Lower leg skin (tissue), 4 donors: ENCODE data around the gene TFF2. TPM values are rescaled to one million over a fixed set of nuclear protein-coding genes. Genes with fewer than 3 reads are reported as not detected.

ENCODE experiments used
- DNase-seq, 2 donors: peaks; one replicate each; pipeline ENCODE4 v3.0.0-alpha.2; 2019; ENCODE audit warnings: low spot score in 2 of 2
- H3K4me3 ChIP-seq: fragments of 200-600 bp; sonication (generic); 2 replicates; pipeline ENCODE4 v1.5.1; 2017; ENCODE audit warnings: mild to moderate bottlenecking, low read depth; ENCODE audit not compliant: poor library complexity, severe bottlenecking
- POLR2A ChIP-seq, 2 donors: fragments of 450-650 bp; IDR thresholded peaks; one replicate each; pipeline ENCODE4 v1.6.1; 2016 to 2017; ENCODE audit warnings: antibody characterized with exemption in 2 of 2, mild to moderate bottlenecking in 1 of 2, moderate library complexity in 1 of 2
- WGBS, 2 donors: methylation state at CpG; one replicate each; pipeline ENCODE4 v1.1.5; 2018; 5-methylcytosine and 5-hydroxymethylcytosine counted together
- intact Hi-C: fragments of 100-400 bp; cut with DNase I; formaldehyde crosslinking; loops from one replicate; pipeline ENCODE4 v1.15.0; 2023; ENCODE audit warnings: low total_unique reads
- total RNA-seq, 4 donors: library from RNA; depleted of rRNA; stranded (reverse); fragments of >200 nt; gene quantifications; one replicate each; pipeline ENCODE4 v1.1.0, GENCODE V29; 2016
- TF ChIP-seq, protein P1 (sequence below), 3 donors: fragments of 450-650 bp; IDR thresholded peaks; one replicate each; pipeline ENCODE4 v1.5.1; 2016; ENCODE audit warnings: antibody characterized with exemption in 3 of 3, mild to moderate bottlenecking in 3 of 3, moderate library complexity in 2 of 3

The TFF2 gene, protein sequence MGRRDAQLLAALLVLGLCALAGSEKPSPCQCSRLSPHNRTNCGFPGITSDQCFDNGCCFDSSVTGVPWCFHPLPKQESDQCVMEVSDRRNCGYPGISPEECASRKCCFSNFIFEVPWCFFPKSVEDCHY
- not detected for total RNA-seq

DNA sequence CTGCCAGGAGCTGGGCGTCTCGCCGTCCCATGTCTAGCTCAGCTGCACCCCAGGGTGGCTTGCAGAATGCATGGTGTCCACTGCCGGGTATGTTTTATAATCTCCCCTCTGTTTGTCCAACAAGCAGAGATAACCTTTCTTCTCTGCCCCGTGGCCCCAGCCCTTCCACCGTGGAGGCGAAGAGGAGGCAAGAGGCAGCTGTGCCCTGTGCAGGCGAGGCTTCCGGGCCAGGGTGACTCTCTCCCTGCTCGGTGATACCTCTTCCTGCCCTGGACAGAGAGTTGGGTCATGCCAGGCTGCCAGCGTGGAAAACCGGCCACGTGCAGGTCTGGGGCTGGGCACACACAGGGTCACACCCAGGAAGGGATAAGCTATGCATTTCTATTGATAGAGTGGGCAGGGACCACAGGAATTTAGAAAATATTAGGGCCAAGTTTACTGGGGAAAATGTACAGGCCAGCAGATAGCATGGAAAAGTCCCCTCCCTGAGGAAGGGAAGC, at the start of gene TFF2:
Gene TFF2, minus strand, starts transcription at position 68 of the 500 bp plus-strand sequence. Its CDS starts 37 bp downstream, at position 31.
- TF ChIP-seq, protein P1, sequence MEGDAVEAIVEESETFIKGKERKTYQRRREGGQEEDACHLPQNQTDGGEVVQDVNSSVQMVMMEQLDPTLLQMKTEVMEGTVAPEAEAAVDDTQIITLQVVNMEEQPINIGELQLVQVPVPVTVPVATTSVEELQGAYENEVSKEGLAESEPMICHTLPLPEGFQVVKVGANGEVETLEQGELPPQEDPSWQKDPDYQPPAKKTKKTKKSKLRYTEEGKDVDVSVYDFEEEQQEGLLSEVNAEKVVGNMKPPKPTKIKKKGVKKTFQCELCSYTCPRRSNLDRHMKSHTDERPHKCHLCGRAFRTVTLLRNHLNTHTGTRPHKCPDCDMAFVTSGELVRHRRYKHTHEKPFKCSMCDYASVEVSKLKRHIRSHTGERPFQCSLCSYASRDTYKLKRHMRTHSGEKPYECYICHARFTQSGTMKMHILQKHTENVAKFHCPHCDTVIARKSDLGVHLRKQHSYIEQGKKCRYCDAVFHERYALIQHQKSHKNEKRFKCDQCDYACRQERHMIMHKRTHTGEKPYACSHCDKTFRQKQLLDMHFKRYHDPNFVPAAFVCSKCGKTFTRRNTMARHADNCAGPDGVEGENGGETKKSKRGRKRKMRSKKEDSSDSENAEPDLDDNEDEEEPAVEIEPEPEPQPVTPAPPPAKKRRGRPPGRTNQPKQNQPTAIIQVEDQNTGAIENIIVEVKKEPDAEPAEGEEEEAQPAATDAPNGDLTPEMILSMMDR (IDR thresholded peaks at IDR 0.05): no peak
- no peak within 1 kb of the TSS for H3K4me3 ChIP-seq
- intact Hi-C loops: no loop called here
- 62 to 70% methylated on average over 13 of the region's 13 CpGs for WGBS, 2 donors
- peak in 1 of 2 donors; percentile 78 for DNase-seq

DNA sequence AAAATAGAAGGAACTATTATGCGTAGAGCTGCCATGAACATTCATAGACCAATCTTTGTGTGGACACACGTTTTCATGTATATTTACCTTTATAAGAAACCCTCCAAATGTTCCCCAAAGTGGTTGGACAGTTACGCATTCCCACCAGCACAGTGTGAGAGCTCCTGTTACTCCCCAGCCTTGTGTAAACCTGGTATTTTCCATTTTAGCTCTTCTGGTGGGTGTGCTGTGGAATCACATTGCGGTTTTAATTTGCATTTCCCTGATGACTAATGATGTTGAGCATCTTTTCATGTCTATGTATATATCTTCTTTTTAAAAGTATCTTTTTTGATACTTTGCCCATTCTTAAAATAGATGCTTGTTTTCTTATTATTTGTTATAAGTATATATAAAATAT, 49.7 kb upstream of the TFF2 start:
- intact Hi-C loops: no loop called here
- no peak for DNase-seq
- H3K4me3 ChIP-seq: no peak overlapping the region
- 65 to 73% methylated on average over 4 of the region's 4 CpGs for WGBS, 2 donors
- TF ChIP-seq, protein P1 (IDR thresholded peaks at IDR 0.05): no peak
- TF ChIP-seq POLR2A (IDR thresholded peaks at IDR 0.05): no peak

DNA sequence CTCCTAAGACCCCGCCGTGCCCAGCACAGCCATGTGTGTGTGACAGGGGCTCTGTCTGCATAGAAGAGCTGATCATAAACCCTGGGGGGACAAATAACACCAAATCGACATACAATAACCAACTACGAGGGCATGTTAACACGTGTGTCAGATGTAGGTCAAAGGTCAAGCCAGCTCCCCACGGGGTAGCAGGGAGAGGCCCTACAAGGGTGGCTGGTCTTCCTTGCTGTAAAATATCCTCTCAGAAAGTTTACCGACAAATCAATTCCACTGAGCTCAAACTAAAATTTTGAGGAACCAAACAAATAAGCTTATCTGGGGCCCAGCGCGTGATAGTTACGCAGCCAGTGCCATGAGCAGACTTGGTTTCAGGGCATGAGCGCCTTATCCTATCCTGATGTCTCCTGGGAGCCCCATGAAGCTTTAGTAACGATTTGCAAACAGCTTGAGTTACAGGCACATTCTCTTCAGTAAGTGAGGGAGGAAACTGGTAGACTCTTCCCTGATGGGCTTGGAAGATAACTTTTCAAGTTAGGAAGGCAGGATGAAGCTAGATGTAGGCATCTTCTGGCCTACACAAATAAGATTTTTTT, 47.7 kb upstream of the TFF2 start:
- H3K4me3 ChIP-seq: no peak overlapping the region
- DNase-seq: no peak
- no peak for TF ChIP-seq POLR2A (IDR thresholded peaks at IDR 0.05)
- TF ChIP-seq, protein P1 (IDR thresholded peaks at IDR 0.05): no peak
- intact Hi-C loops: no loop called here
- 67 to 75% methylated on average over 12 of the region's 12 CpGs for WGBS, 2 donors

DNA sequence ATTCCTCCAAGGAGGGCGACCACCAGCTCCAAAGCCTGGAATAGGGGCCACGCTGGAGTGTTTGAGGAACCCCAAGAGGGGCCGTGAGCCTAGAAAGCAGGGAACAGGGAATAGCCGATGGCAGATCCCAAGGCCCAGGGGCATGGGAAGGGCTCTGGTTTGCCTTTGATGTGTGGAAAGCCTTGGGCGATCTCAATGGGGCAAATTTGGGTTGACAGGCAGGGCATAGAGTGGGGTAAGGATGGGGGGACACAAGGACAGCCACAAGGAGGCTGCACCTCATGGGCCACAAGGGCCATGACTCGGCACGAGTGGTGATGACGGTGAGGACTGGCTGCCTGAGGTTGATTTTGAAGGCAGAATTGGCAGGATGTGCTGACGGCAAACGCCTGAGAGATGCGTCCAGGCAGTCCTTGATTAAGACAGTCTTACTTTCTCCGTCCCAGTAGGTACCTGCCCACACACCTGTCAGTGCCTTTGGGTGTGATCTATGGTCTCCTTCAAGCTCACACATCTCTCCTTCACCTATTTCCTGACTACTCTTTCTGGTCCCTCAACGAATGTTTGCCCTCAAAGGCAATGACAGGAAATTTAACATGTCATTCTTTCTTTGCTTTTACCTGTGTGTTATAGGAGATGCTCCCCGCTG, 47.1 kb upstream of the TFF2 start:
- no peak overlapping the region for H3K4me3 ChIP-seq
- TF ChIP-seq POLR2A (IDR thresholded peaks at IDR 0.05): no peak
- TF ChIP-seq, protein P1 (IDR thresholded peaks at IDR 0.05): no peak
- intact Hi-C loops: no loop called here
- no peak for DNase-seq
- WGBS, 2 donors: 83 to 84% methylated on average over 14 of the region's 14 CpGs

DNA sequence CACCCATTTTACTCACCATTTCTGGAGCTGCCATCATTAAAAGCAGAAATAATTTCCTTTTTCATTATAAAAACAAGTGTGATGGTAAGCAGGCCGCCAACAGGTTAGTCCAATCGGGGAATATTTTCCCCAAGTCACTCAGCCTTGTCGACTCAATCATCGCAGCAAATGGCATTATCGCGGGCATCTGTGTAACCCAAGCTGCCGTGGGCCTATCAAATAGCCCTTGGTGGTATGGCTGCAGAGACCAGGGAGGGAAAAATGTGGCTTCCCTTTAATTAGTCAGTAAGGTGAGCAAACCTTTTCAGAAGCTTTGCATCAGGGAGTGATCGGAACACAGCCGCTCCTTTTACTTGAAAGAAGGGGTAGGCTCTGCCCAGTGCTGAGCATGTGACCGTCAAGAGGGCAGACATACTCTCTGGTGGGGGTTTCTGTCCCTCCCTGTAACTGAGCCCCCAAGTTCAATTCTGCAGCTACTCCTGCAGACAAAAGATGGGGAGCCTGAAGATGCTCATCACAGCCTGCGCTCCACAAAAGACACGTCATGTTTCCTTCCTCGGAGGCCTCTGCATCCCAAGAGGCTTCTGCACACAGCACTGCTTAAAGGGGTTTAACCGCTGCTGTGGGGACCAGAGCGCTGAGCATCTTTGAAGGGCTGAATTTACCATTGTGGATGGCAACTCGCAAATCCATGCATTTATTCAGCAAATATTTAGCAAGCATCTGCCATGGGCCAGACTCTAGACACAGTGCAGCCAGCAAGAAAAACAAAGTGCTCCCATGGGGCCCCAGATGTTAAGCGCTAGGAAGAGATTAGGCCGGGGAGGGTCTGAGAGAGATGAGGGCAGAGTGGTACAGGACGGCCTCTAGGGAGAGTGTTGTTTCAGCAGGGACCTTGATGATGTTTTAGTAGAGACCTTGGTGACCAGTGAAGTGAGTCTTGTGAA, 46.3 kb upstream of the TFF2 start:
- TF ChIP-seq POLR2A (IDR thresholded peaks at IDR 0.05): no peak
- TF ChIP-seq, protein P1 (IDR thresholded peaks at IDR 0.05): no peak
- no peak overlapping the region for H3K4me3 ChIP-seq
- 88 to 91% methylated on average over 19 of the region's 19 CpGs for WGBS, 2 donors
- DNase-seq: no peak
- intact Hi-C loops: no loop called here
